Suprapubic skin (tissue), 4 donors: ENCODE data around the gene GADL1. TPM values are rescaled to one million over a fixed set of nuclear protein-coding genes. Genes with fewer than 3 reads are reported as not detected.

Experiments used
- DNase-seq, 2 donors: peaks; one replicate each; pipeline ENCODE4 v3.0.0-alpha.2; 2019; ENCODE audit warnings: low spot score in 2 of 2
- H3K27ac ChIP-seq: fragments of 200-600 bp; sonication (generic); one replicate; pipeline ENCODE4 v1.5.1; 2019
- H3K27me3 ChIP-seq: fragments of 200-600 bp; sonication (generic); one replicate; pipeline ENCODE4 v1.5.1; 2019
- H3K36me3 ChIP-seq: fragments of 200-600 bp; sonication (generic); one replicate; pipeline ENCODE4 v1.5.1; 2019
- H3K4me1 ChIP-seq: fragments of 200-600 bp; sonication (generic); one replicate; pipeline ENCODE4 v1.5.1; 2019
- H3K4me3 ChIP-seq: fragments of 200-600 bp; sonication (generic); one replicate; pipeline ENCODE4 v1.5.1; 2019; ENCODE audit warnings: mild to moderate bottlenecking
- H3K9me3 ChIP-seq: fragments of 200-600 bp; sonication (generic); one replicate; pipeline ENCODE4 v1.5.1; 2019
- CTCF ChIP-seq, 2 donors: fragments of 200-600 bp in 1 of 2; fragments of 450-650 bp in 1 of 2; sonication (generic) in 1 of 2; IDR thresholded peaks; one replicate each; pipeline ENCODE4 v1.5.1; 2016 to 2019; ENCODE audit warnings: antibody characterized with exemption in 2 of 2, mild to moderate bottlenecking in 1 of 2, moderate library complexity in 1 of 2
- EP300 ChIP-seq: sonication (generic); formaldehyde crosslinking; IDR thresholded peaks from one replicate; pipeline ENCODE4 v1.6.1; 2017; ENCODE audit warnings: antibody characterized with exemption
- POLR2A ChIP-seq, 2 donors: fragments of 450-650 bp; IDR thresholded peaks; one replicate each; pipeline ENCODE4 v1.6.1; 2017; ENCODE audit warnings: antibody characterized with exemption in 2 of 2, mild to moderate bottlenecking in 2 of 2, moderate library complexity in 2 of 2
- POLR2AphosphoS5 ChIP-seq, 3 donors: sonication (generic); formaldehyde crosslinking; IDR thresholded peaks; one replicate each; pipeline ENCODE4 v1.6.1; 2017; ENCODE audit warnings: antibody characterized with exemption in 3 of 3
- WGBS: methylation state at CpG from one replicate; pipeline ENCODE4 v1.1.5; 2018; 5-methylcytosine and 5-hydroxymethylcytosine counted together
- total RNA-seq, 4 donors: library from RNA; depleted of rRNA; stranded (reverse); fragments of >200 nt; gene quantifications; one replicate each; pipeline ENCODE4 v1.1.0, GENCODE V29; 2016

Gene GADL1
- total RNA-seq, 4 donors from 2014 or later, result not detected

- H3K36me3 ChIP-seq, result peaks cover 53% of the 10 kb centered on the region
- 77% methylated on average over 4 of the region's 4 CpGs for WGBS
- H3K9me3 ChIP-seq, result no peaks in the 10 kb centered on the region
- H3K27me3 ChIP-seq, result no peaks in the 10 kb centered on the region
- no peak overlapping the region for H3K4me3 ChIP-seq
- no peak for TF ChIP-seq EP300
- TF ChIP-seq POLR2AphosphoS5 (IDR thresholded peaks at IDR 0.05), result no peak
- no peak for TF ChIP-seq CTCF (IDR thresholded peaks at IDR 0.05)
- no peak for TF ChIP-seq POLR2A (IDR thresholded peaks at IDR 0.05)
- no peak for DNase-seq
- H3K4me1 ChIP-seq, result peaks cover 22% of the 10 kb centered on the region
- no peak overlapping the region for H3K27ac ChIP-seq
Observed at GRCh38 chr3:30676424-30677346, 217.8 kb downstream of the GADL1 start.
